Spinal cord (tissue), 10 donors: Measurements from ENCODE around the gene ACOX3. TPM values are rescaled to one million over a fixed set of nuclear protein-coding genes. Genes with fewer than 3 reads are reported as not detected.

Experiments
- DNase-seq, 6 donors: peaks; one replicate each; pipeline versions ENCODE4 v3.0.0 to v3.0.0-alpha.2; 2013 to 2015; ENCODE audit warnings: low spot score in 6 of 6, low read depth in 4 of 6
- H3K27ac ChIP-seq: one replicate; pipeline ENCODE4 v1.5.1; 2013; ENCODE audit warnings: low read depth, low read length, control low read depth
- H3K27me3 ChIP-seq: one replicate; pipeline ENCODE4 v1.6.1; 2013; ENCODE audit warnings: low read length; ENCODE audit not compliant: control insufficient read depth, insufficient read depth
- H3K36me3 ChIP-seq: one replicate; pipeline ENCODE4 v1.6.1; 2013; ENCODE audit warnings: low read length; ENCODE audit not compliant: control insufficient read depth, insufficient read depth
- H3K4me1 ChIP-seq: one replicate; pipeline ENCODE4 v1.6.1; 2013; ENCODE audit warnings: low read length; ENCODE audit not compliant: control insufficient read depth, insufficient read depth
- H3K4me3 ChIP-seq: one replicate; pipeline ENCODE4 v1.5.1; 2013; ENCODE audit warnings: low read depth, low read length, control low read depth
- H3K9me3 ChIP-seq: one replicate; pipeline ENCODE4 v1.6.1; 2013; ENCODE audit warnings: low read length; ENCODE audit not compliant: control insufficient read depth, insufficient read depth
- WGBS: methylation state at CpG from one replicate; pipeline ENCODE4 v1.1.5; 2013; ENCODE audit warnings: missing lambda C conversion rate; ENCODE audit not compliant: insufficient coverage; 5-methylcytosine and 5-hydroxymethylcytosine counted together
- polyA plus RNA-seq, 2 donors: library from polyadenylated mRNA; unstranded; fragments of 120-200 nt; gene quantifications; one replicate each; pipeline ENCODE4 v1.2.1, GENCODE V29; 2013; ENCODE audit not compliant: insufficient read length in 2 of 2
- total RNA-seq, 2 donors: library from RNA; depleted of rRNA in 1 of 2; stranded (reverse); fragments of 120-200 nt in 1 of 2; fragments of >200 nt in 1 of 2; gene quantifications; one replicate each; pipeline versions ENCODE4 v1.2.3 to v1.2.4, GENCODE V29; 2013 to 2014
- donor health status: healthy.

ACOX3 gene
- total and polyA plus RNA-seq, 4 donors = 21.2 to 28.7 (median 23.6) TPM

- H3K4me1 ChIP-seq = no peaks in the 10 kb centered on the region
- H3K36me3 ChIP-seq = no peaks in the 10 kb centered on the region
- no peak overlapping the region for H3K4me3 ChIP-seq
- H3K27me3 ChIP-seq = no peaks in the 10 kb centered on the region
- no peak overlapping the region for H3K27ac ChIP-seq
- DNase-seq = no peak
- 93% methylated on average over 1 of the region's 6 CpGs for WGBS
- H3K9me3 ChIP-seq = peaks cover 2% of the 10 kb centered on the region
These were observed 109.0 kb downstream of the ACOX3 start for GRCh38 chr4:8331575-8331955.

DNA sequence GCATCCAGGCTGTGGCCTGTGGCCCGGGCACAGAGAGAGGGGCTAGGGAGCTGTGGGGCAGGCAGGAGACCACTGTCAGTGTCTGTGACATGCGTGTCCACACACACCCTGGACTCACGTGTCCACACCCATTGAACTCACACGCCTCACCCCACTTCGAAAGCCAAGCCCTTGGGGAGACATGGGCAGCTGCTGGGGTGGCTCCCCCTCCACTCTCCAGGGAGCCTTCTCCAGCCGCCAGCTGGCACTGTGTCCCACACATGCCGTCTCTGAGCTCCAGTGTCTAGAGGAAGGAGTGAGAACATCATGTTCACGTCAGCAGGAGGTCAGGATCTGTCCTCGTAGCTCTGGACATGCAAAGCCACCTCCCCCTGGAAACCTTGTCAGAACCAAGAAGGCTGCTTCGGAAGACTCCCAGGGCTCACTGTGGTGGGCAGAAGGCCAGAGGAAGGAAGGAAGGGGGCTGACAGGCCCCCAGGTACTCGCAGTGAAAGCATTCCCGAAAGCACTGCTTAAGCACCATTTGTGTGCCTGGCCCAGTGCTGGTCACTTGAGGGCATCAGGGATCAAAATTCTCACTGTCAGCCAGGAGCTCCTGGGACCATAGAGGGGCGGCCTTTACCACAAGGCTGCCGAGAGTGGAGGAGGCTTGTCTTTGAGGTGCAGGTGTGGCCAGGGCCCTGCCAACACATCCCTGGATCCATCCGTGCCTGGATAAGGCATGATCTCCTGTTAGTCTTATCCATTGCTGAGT lies 109.5 kb downstream of the ACOX3 start:
- H3K4me1 ChIP-seq = no peaks in the 10 kb centered on the region
- H3K36me3 ChIP-seq = no peaks in the 10 kb centered on the region
- H3K9me3 ChIP-seq = no peaks in the 10 kb centered on the region
- no peak for DNase-seq
- no peak overlapping the region for H3K4me3 ChIP-seq
- 89% methylated on average over 7 of the region's 15 CpGs for WGBS
- no peaks in the 10 kb centered on the region for H3K27me3 ChIP-seq
- no peak overlapping the region for H3K27ac ChIP-seq

- Histone ChIP-seq H3K4me1 (no peaks in the 10 kb centered on the region), H3K36me3 (no peaks in the 10 kb centered on the region), H3K27ac (no peak overlapping the region), H3K27me3 (no peaks in the 10 kb centered on the region), H3K4me3 (no peak overlapping the region), H3K9me3 (no peaks in the 10 kb centered on the region)
- WGBS = 88% methylated on average over 20 of the region's 20 CpGs
- DNase-seq = no peak
These were observed 110.4 kb downstream of the ACOX3 start for GRCh38 chr4:8329859-8330761.

DNA sequence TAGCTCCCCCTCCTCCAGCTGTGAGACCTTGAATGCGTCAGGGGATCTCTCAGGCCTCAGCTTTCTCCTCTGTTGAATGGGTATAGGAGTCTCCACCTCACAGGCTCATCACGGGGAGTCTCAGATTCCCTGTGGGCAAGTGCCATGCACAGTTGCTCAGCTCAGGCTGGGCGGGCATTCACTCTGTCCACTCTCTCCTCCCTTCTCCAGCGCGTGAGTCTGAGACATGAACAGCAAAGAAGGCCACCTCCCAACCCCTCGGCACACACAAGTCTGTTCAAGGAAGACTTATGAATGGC lies 111.0 kb downstream of the ACOX3 start:
- Histone ChIP-seq H3K9me3 (no peaks in the 10 kb centered on the region), H3K27ac (no peak overlapping the region), H3K4me3 (no peak overlapping the region), H3K4me1 (no peaks in the 10 kb centered on the region), H3K36me3 (no peaks in the 10 kb centered on the region), H3K27me3 (no peaks in the 10 kb centered on the region)
- WGBS = 66% methylated on average over 5 of the region's 6 CpGs
- no peak for DNase-seq

DNA sequence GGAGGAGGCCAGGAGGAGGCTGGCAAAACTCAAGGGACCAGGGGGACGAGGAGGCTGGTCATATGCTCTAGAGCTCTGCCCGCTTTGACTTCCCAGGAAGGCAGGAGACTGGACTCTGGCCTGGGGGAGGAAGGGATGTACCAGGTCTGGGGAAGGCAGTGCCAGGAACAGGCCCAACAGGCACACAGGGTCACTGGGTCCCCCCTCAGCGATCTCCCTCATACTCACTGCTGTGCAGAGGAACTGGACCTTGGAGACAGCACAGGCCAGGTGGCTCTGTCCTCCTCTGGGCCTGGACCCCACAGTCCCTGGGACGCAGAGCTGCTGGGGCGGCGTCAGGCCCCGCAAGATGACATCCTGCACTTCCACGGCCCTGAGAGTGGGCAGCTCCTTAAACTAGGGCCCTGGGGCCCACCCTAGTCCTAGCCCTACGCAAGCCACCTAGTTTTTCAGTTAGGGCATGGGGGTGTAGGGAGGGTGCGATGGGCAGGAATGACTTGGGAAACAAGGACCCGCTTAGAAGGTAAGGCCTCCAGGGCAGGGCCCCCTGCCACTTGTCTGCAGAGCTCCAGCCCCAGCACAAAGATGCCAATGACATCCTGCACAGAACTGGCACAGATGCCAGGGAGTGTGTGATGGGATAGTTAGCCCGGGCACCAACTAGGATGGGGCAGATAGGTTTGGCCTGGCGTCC lies 111.5 kb downstream of the ACOX3 start:
- DNase-seq = no peak
- peaks cover 1% of the 10 kb centered on the region for H3K9me3 ChIP-seq
- H3K27me3 ChIP-seq = no peaks in the 10 kb centered on the region
- no peak overlapping the region for H3K4me3 ChIP-seq
- H3K27ac ChIP-seq = no peak overlapping the region
- H3K36me3 ChIP-seq = no peaks in the 10 kb centered on the region
- WGBS = 78% methylated on average over 11 of the region's 13 CpGs
- no peaks in the 10 kb centered on the region for H3K4me1 ChIP-seq

- H3K27ac ChIP-seq = no peak overlapping the region
- no peaks in the 10 kb centered on the region for H3K36me3 ChIP-seq
- 83% methylated on average over 1 of the region's 3 CpGs for WGBS
- H3K27me3 ChIP-seq = no peaks in the 10 kb centered on the region
- no peaks in the 10 kb centered on the region for H3K4me1 ChIP-seq
- no peak for DNase-seq
- H3K4me3 ChIP-seq = no peak overlapping the region
- H3K9me3 ChIP-seq = peaks cover 2% of the 10 kb centered on the region
These were observed 112.1 kb downstream of the ACOX3 start for GRCh38 chr4:8328456-8328855.

GRCh38 chr4:8326206-8326605 lies 114.3 kb downstream of the ACOX3 start:
- Histone ChIP-seq H3K4me3 (no peak overlapping the region), H3K9me3 (peaks cover 2% of the 10 kb centered on the region), H3K27me3 (no peaks in the 10 kb centered on the region), H3K4me1 (no peaks in the 10 kb centered on the region), H3K27ac (no peak overlapping the region), H3K36me3 (no peaks in the 10 kb centered on the region)
- DNase-seq = no peak

- peaks cover 2% of the 10 kb centered on the region for H3K9me3 ChIP-seq
These were observed 115.1 kb downstream of the ACOX3 start for GRCh38 chr4:8325291-8325973.

GRCh38 chr4:8324640-8325239 lies 115.8 kb downstream of the ACOX3 start:
- no peak overlapping the region for H3K4me3 ChIP-seq
- 91% methylated on average over 6 of the region's 6 CpGs for WGBS
- no peaks in the 10 kb centered on the region for H3K36me3 ChIP-seq
- peaks cover 3% of the 10 kb centered on the region for H3K4me1 ChIP-seq
- no peaks in the 10 kb centered on the region for H3K27me3 ChIP-seq
- H3K27ac ChIP-seq = no peak overlapping the region
- no peak for DNase-seq
- peaks cover 2% of the 10 kb centered on the region for H3K9me3 ChIP-seq

More at GRCh38 chr4:8325291-8325973, 115.1 kb downstream of the ACOX3 start:
- no peak overlapping the region for H3K27ac ChIP-seq
- H3K27me3 ChIP-seq = no peaks in the 10 kb centered on the region
- no peaks in the 10 kb centered on the region for H3K36me3 ChIP-seq
- WGBS = 80% methylated on average over 7 of the region's 8 CpGs
- H3K4me1 ChIP-seq = no peaks in the 10 kb centered on the region
- no peak overlapping the region for H3K4me3 ChIP-seq
- no peak for DNase-seq
